GM23248 (cell line): ENCODE measurements around the gene COL16A1.

Experiments used
- EZH2 ChIP-seq: fragments of 200-600 bp; sonication (generic); IDR thresholded peaks from 2 replicates; pipeline ENCODE4 v1.6.1; 2018; ENCODE audit warnings: antibody characterized with exemption, mild to moderate bottlenecking; ENCODE audit not compliant: insufficient read depth, poor library complexity, severe bottlenecking
- EZH2phosphoT487 ChIP-seq: fragments of 200-600 bp; sonication (generic); IDR thresholded peaks from 2 replicates; pipeline ENCODE4 v1.6.1; 2018; ENCODE audit warnings: antibody characterized with exemption, moderate library complexity, mild to moderate bottlenecking, low read depth; ENCODE audit not compliant: insufficient read depth

GRCh38 chr1:31640964-31641363, 62.9 kb downstream of the COL16A1 start:
- TF ChIP-seq EZH2 = no peak
- TF ChIP-seq EZH2phosphoT487 = no peak
